Keratinocyte (primary cell): ENCODE measurements around the gene RIMS4. TPM values are rescaled to one million over a fixed set of nuclear protein-coding genes. Genes with fewer than 3 reads are reported as not detected.

Source experiments
- DNase-seq: peaks from one replicate; pipeline ENCODE4 v3.0.0-alpha.2; 2011; ENCODE audit warnings: low read depth, missing footprints, low spot score
- FAIRE-seq: peaks from 2 replicates; lab custom pipeline; 2011; peaks lifted over from hg19 to GRCh38; lab: Jason Lieb, UNC
- H2AFZ ChIP-seq: 2 replicates; pipeline ENCODE4 v1.6.0; 2012; ENCODE audit warnings: low read length, control low read depth, inconsistent platforms; ENCODE audit not compliant: control insufficient read depth
- H3K27ac ChIP-seq: 2 replicates; pipeline ENCODE4 v1.5.1; 2011; ENCODE audit warnings: low read length; ENCODE audit not compliant: control insufficient read depth, insufficient read depth
- H3K27me3 ChIP-seq: 3 replicates; pipeline ENCODE4 v1.6.0; 2011; ENCODE audit warnings: low read length; ENCODE audit not compliant: control insufficient read depth, insufficient read depth; ENCODE audit errors: extremely low read depth
- H3K36me3 ChIP-seq, 2 experiments: 2 replicates in 1 of 2; 3 replicates in 1 of 2; pipeline ENCODE4 v1.5.1; 2011; ENCODE audit warnings: low read length in 2 of 2, mild to moderate bottlenecking in 1 of 2; ENCODE audit not compliant: control insufficient read depth in 2 of 2, insufficient read depth in 2 of 2; ENCODE audit errors: extremely low read depth in 1 of 2
- H3K4me1 ChIP-seq: 3 replicates; pipeline ENCODE4 v1.5.1; 2011; ENCODE audit warnings: low read length; ENCODE audit not compliant: control insufficient read depth, insufficient read depth; ENCODE audit errors: extremely low read depth
- H3K4me2 ChIP-seq: 3 replicates; pipeline ENCODE4 v1.6.0; 2011; ENCODE audit warnings: low read depth, low read length; ENCODE audit not compliant: control insufficient read depth, insufficient read depth; ENCODE audit errors: extremely low read depth
- H3K4me3 ChIP-seq, 3 experiments: fragments of 200-600 bp in 1 of 3; sonication (generic) in 1 of 3; 2 replicates in 2 of 3; 3 replicates in 1 of 3; pipeline ENCODE4 v1.5.1; 2011 to 2016; ENCODE audit warnings: low read length in 3 of 3, mild to moderate bottlenecking in 3 of 3, control low read depth in 2 of 3, inconsistent platforms in 1 of 3, low read depth in 1 of 3, mixed read lengths in 1 of 3, mixed run types in 1 of 3, moderate library complexity in 1 of 3; ENCODE audit not compliant: control insufficient read depth in 2 of 3, insufficient read depth in 2 of 3; ENCODE audit errors: extremely low read depth in 1 of 3
- H3K79me2 ChIP-seq: 2 replicates; pipeline ENCODE4 v1.6.0; 2012; ENCODE audit warnings: low read length; ENCODE audit not compliant: control insufficient read depth, insufficient read depth
- H3K9ac ChIP-seq: 3 replicates; pipeline ENCODE4 v1.6.0; 2011; ENCODE audit warnings: low read length; ENCODE audit not compliant: control insufficient read depth, insufficient read depth; ENCODE audit errors: extremely low read depth
- H3K9me1 ChIP-seq: 3 replicates; pipeline ENCODE4 v1.6.0; 2011; ENCODE audit warnings: low read length; ENCODE audit not compliant: control insufficient read depth, insufficient read depth; ENCODE audit errors: extremely low read depth
- H3K9me3 ChIP-seq: 2 replicates; pipeline ENCODE4 v1.5.1; 2012; ENCODE audit warnings: low read depth, low read length; ENCODE audit not compliant: control insufficient read depth
- H4K20me1 ChIP-seq: 3 replicates; pipeline ENCODE4 v1.6.0; 2011; ENCODE audit warnings: low read length; ENCODE audit not compliant: control insufficient read depth, insufficient read depth; ENCODE audit errors: extremely low read depth
- CTCF ChIP-seq, 3 experiments: IDR thresholded peaks in 1 of 3; conservative IDR thresholded peaks in 1 of 3; optimal IDR thresholded peaks in 1 of 3; 2 replicates in 2 of 3; 3 replicates in 1 of 3; pipeline versions ENCODE3 to v1.5.1; 2011; ENCODE audit warnings: low read length in 3 of 3, mild to moderate bottlenecking in 3 of 3, moderate library complexity in 2 of 3, control low read depth in 1 of 3, inconsistent platforms in 1 of 3; ENCODE audit not compliant: insufficient read depth in 2 of 3; ENCODE audit errors: extremely low read depth in 1 of 3
- EZH2 ChIP-seq: IDR thresholded peaks from one replicate; pipeline ENCODE4 v1.6.1; 2012; ENCODE audit warnings: inconsistent platforms, mild to moderate bottlenecking, low read length, moderate library complexity
- dilution Hi-C: fragments of 300-500 bp; cut with MboI; formaldehyde crosslinking; loops from one replicate; pipeline ENCODE4 v1.7.0; 2020; ENCODE audit warnings: low sequenced_read_pairs; ENCODE audit not compliant: extremely low pct_ligation_motif_present
- polyA plus RNA-seq, 5 experiments: library from polyadenylated mRNA; depleted of rRNA in 3 of 5; stranded (reverse) in 3 of 5; stranded (forward) in 1 of 5; unstranded in 1 of 5; fragments of >200 nt; gene quantifications; 1 replicate in 1 of 5; 2 replicates in 3 of 5; 3 replicates in 1 of 5; pipeline versions ENCODE4 v1.2.1 to v1.2.3, GENCODE V29; 2011 to 2012; ENCODE audit warnings: missing spikeins in 2 of 5, low read depth in 1 of 5, low replicate concordance in 1 of 5

The RIMS4 gene
- polyA plus RNA-seq, 1 donor (not counting 4 experiments of a cell fraction or from before 2014, with no cell fraction given), result not detected

- Histone ChIP-seq H3K27me3 (peaks cover 30% of the 10 kb centered on the region), H3K9me1 (no peaks in the 10 kb centered on the region), H4K20me1 (no peaks in the 10 kb centered on the region), H2AFZ (no peak overlapping the region), H3K4me3 (no peak overlapping the region), H3K79me2 (no peaks in the 10 kb centered on the region), H3K27ac (no peak overlapping the region), H3K9me3 (no peaks in the 10 kb centered on the region), H3K4me2 (no peak overlapping the region), H3K4me1 (no peaks in the 10 kb centered on the region), H3K36me3 (no peaks in the 10 kb centered on the region), H3K9ac (no peak overlapping the region)
- TF ChIP-seq EZH2 (no peak), CTCF (optimal IDR thresholded peaks at IDR 0.05 in 1 of 3, IDR thresholded peaks at IDR 0.05 in 1 of 3, conservative IDR thresholded peaks at IDR 0.05 in 1 of 3; ENCODE audit: extremely low read depth in 1 of 3, insufficient read depth in 2 of 3, low read length in 3 of 3) (no peak)
- no peak for DNase-seq
- no peak for FAIRE-seq
- dilution Hi-C loops, result no loop called here
These were observed 27.6 kb upstream of the RIMS4 start for GRCh38 chr20:44837946-44838345.

DNA sequence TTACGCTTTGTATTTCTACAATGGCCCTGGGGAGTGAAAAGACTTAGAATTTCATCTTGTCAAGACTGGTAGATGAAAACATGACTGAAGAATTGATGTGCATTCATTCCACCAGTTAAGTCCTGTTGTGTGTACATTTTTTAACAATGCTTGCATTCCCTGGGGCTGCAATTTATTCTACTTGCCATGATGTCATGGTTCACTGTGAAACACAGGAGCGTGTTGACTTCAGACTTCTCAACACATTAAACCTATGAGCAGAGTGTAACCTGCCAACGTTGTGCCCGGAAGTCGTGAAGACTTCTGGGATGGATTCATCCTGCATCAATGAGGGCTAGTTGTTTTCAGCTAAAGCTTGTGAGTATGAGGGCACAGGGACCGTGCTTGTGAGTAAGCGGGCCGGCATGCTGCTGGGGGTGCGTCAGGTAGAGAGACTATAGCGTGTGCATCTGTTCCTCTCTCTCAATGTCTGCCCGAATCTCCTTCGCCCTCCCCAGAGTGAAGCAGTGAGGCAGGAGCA is 26.3 kb upstream of the RIMS4 start:
- Histone ChIP-seq H3K4me2 (no peak overlapping the region), H3K9ac (no peak overlapping the region), H3K9me1 (no peaks in the 10 kb centered on the region), H3K27ac (no peak overlapping the region), H4K20me1 (no peaks in the 10 kb centered on the region), H3K79me2 (no peaks in the 10 kb centered on the region), H3K4me3 (no peak overlapping the region), H3K9me3 (no peaks in the 10 kb centered on the region), H3K4me1 (no peaks in the 10 kb centered on the region), H2AFZ (no peak overlapping the region), H3K36me3 (no peaks in the 10 kb centered on the region), H3K27me3 (peaks cover 26% of the 10 kb centered on the region)
- TF ChIP-seq EZH2 (no peak), CTCF (optimal IDR thresholded peaks at IDR 0.05 in 1 of 3, IDR thresholded peaks at IDR 0.05 in 1 of 3, conservative IDR thresholded peaks at IDR 0.05 in 1 of 3; ENCODE audit: extremely low read depth in 1 of 3, insufficient read depth in 2 of 3, low read length in 3 of 3) (no peak)
- FAIRE-seq (no peak), DNase-seq (no peak)
- dilution Hi-C loops, result no loop called here
